Frontal cortex (tissue), 4 donors: ENCODE data around the gene TMEM42. TPM values are rescaled to one million over a fixed set of nuclear protein-coding genes. Genes with fewer than 3 reads are reported as not detected.
"Not testable (repeated sequence)": the region's sequence is repeated elsewhere in the genome, so short reads cannot be mapped to it uniquely, and the experiment has no call there.

Experiments
- DNase-seq, 2 donors: peaks; one replicate each; pipeline ENCODE4 v3.0.0; 2012; ENCODE audit warnings: low spot score in 2 of 2
- FAIRE-seq: peaks from 2 replicates; lab custom pipeline; 2012; peaks lifted over from hg19 to GRCh38; lab: Jason Lieb, UNC
- total RNA-seq: library from RNA; depleted of rRNA; stranded (reverse); fragments of >200 nt; gene quantifications from one replicate; pipeline ENCODE4 v1.2.3, GENCODE V29; 2014
- donor health status: control.
- donor health status: control.
- donor health status: control.

Gene TMEM42
- 5.3 TPM for total RNA-seq

DNA sequence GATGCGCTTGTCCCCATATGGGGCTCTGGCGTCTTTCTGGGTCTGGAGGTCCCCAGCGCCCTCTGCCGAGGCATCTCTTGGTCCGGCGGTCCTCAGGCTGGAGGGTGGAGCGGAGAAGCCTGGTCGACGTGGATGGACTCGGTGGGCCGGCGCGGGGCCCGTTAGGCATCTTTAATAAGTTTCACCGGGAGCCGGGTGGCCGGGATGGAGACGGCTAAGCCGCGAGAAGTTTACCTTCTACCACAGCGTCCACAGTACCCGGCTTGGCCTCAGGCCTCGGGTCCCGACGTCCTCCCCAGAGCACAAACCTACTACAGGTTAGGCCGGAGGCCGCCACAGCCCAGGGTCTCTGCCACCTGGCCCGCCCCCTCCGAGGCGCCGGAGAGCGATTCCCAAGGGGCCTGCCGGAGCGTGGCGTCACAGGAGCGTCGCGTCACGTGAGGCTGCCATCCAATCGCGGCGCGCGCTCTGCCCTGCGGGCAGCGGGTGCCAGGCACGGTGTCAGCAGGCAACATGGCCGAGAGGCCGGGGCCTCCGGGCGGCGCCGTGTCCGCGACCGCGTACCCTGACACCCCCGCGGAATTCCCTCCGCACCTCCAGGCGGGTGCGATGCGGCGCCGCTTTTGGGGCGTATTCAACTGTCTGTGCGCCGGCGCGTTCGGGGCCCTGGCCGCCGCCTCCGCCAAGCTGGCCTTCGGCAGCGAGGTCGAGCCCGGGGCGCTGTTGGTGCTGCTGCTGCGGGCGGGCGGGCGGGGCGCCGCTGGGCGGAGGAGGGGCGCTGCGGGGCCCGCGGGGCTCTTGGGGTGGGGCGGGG, at the start of gene TMEM42:
Gene TMEM42, plus strand, starts transcription at position 501 of the 814 bp plus-strand sequence. Its CDS starts 13 bp downstream, at position 514.
- FAIRE-seq, result no peak
- peak; percentile 97 for DNase-seq

DNA sequence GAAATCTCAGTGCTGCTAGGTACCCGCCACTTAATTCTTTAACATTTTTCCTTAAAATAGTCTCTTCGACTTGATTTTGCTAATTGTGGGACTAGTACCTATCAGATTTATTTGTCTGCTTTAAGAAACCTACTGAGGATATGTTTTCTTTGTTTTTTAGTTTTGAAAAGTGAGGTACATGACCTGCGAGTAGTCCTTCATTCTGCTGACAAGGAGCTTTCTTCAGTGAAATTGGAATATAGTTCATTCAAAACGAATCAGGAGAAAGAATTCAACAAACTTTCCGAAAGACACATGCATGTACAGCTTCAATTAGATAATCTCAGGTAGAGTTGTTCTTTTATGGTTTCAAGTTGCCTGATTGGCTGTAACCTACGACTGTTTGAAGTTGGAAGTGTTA, 47.0 kb upstream of the TMEM42 start:
- DNase-seq (no peak), FAIRE-seq (no peak)

DNA sequence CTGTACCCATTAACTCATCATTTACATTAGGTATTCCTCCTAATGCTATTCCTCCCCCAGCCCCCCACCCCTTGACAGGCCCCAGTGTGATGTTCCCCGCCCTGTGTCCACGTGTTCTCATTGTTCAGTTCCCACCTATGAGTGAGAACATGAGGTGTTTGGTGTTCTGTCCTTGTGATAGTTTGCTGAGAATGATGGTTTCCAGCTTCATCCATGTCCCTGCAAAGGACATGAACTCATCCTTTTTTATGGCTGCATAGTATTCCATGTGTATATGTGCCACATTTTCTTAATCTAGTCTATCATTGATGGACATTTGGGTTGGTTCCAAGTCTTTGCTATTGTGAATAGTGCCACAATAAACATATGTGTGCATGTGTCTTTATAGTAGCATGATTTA, 45.4 kb upstream of the TMEM42 start:
- not testable (repeated sequence) for FAIRE-seq, DNase-seq

DNA sequence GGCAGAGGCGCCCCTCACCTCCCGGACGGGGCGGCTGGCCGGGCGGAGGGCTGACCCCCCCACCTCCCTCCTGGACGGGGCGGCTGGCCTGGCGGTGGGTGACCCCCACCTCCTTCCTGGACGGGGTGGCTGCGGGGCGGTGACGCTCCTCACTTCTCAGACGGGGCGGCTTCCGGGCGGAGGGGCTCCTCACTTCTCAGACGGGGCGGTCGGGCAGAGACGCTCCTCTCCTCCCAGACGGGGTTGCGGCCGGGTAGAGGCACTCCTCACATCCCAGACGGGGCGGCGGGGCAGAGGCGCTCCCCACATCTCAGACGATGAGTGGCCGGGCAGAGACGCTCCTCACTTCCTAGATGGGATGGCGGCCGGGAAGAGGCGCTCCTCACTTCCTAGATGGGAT, 40.5 kb upstream of the TMEM42 start:
- not testable (repeated sequence) for DNase-seq, FAIRE-seq

DNA sequence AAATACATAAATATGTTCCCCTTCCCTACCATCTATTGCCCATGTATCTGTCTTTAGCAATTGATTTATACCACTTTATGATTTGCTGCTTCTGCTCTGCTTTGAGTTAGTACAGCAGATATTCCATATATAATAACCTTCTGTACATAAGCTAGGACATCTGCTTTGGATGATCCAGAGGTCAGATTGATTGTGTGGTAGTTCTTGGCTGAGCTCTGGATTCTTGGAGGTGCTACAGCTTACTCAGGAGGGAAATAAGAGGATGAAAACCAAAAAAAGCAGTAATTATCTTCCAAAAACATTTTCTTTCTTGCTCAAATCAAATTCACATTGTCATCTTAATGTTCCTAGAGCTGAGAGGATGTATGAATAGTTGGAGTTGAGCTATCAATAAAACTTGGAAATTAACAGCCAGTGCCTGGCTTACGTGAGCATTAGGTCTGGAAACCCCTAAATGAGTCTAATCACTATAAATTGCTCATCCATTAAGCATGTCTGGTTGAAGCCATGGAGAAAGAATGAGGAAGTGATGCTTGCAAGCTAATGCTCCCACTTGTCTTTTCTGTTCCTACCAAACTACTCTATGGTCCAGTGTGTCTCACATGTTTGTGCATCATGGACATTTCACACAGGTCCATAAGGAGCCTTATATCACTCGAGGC, 36.3 kb upstream of the TMEM42 start:
- DNase-seq (no peak), FAIRE-seq (no peak)

DNA sequence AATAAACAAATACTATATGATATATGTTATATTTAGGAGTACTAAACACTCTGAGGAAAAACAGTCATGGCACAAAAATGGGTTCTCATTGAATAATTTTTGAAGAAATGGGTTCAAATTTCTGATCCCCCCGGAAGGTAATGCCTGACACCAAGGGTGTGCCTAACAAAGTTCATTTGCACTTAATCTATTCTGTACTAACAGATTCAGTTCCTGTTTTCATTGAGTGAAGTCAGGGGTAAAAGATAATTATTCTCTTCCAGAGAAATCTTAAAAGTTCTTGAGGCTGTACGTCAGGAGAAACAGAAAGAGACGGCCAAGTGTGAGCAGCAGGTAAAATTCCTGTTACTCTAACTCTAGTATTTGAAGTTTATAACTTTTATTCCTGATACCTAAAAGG, 34.5 kb upstream of the TMEM42 start:
- no peak for FAIRE-seq
- DNase-seq, result no peak

DNA sequence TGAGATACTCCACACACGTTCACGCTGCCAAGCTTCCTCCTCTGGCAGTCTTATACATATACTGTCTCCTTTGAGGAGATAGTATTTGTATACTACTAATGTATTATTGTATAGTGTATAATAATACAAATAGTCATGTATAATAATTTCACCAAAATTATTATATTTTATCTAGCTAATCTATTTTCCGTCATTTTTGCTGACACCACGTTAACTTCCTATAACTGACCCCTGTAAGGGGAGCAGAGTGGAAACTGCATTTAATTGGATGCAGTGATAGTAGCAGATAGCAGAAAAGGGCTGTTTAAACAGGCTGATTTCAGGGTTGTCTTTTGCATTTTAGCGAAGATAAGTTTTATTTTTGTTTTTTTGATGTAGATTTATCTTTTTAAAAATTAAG, 30.5 kb upstream of the TMEM42 start:
- DNase-seq (no peak), FAIRE-seq (no peak)

DNA sequence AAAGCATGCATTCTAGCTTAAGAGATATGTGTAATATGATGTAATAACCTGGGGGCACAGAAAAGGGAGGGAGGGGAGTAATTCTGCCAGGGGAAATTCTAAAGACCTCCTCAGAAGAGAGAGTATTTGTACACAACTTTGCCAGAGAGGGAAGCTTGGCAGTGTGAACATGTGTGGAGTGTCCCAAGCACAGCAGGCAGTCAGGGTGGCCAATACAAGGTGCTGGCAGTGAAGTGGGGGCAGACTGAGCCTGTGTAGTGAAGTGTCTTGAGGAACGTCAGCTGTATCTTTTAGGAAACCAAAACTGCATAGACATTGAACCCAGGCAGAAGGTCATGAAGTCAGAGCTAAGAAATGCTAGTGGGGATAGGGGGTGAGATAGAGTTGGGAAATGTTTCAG, 29.7 kb upstream of the TMEM42 start:
- no peak for DNase-seq
- FAIRE-seq, result no peak

DNA sequence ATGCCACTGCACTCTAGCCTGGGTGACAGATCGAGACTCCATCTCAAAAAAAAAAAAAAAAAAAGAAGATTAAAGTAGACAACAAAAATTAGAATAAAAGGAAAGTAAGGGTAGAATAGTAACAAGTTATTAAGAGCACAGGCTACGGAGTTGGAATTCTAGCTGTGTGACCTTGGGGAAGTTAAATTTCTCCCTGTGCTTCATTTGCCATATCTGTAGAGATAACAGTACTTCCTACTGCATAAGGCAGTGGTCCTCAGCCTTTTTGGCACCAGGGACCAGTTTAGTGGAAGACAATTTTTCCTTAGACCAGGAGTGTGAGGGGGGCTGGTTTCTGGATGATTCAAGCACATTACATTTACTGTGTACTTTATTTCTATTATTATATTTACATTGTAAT, 28.7 kb upstream of the TMEM42 start:
- FAIRE-seq (no peak), DNase-seq (no peak)

DNA sequence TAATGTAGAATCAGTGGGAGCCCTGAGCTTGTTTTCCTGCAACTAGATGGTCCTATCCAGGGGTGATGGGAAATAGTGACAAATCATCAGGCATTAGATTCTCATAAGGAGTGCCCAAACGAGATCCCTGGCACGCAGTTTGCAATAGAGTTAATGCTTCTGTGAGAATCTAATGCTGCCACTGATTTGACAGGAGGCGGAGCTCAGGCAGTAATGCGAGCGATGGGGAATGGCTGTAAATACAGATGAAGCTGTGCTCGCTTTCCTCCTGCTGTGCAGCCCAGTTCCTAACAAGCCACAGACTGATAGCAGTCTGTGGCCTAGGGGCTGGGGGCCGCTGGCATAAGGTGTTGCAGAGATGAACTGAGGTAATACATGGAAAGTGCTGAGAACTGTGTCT, 28.3 kb upstream of the TMEM42 start:
- FAIRE-seq, result no peak
- no peak for DNase-seq

DNA sequence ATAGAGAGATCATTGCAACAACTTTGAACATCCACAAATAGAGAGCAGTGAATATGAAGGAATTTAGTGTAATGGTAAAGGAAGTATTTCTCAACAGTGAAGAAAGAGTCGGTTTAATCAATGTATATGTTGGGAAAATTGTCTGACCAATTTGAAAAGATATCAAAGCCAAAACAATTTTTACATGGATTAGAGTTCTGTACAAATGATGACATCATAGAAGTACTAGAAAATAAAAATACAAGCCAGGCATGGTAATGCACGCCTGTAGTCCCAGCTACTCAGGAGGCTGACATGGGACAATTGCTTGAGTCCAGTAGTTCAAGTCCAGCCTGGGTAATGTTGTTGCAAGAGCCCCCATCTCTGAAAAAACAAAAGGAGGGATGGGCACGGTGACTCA, 26.0 kb upstream of the TMEM42 start:
- FAIRE-seq, result no peak
- DNase-seq, result no peak

DNA sequence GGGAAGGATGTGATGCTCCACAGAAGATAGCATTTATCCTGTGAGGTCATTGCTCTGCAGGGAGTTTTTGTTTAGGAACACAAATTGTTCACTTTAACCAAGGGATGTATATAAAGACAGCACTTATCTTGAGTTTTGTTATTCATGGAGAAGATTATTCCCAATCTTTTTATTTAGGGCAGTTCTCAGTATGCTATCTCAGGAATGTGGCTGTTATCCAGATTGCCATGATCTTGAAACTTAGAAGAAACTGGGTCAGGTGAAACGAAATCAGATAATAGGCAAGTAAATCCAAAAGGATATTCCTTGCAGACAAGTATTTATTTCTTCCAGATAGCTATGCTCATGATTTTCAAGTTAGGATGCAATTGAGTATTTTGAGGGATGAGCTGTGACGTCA, 19.3 kb upstream of the TMEM42 start:
- DNase-seq, result no peak
- FAIRE-seq, result no peak

DNA sequence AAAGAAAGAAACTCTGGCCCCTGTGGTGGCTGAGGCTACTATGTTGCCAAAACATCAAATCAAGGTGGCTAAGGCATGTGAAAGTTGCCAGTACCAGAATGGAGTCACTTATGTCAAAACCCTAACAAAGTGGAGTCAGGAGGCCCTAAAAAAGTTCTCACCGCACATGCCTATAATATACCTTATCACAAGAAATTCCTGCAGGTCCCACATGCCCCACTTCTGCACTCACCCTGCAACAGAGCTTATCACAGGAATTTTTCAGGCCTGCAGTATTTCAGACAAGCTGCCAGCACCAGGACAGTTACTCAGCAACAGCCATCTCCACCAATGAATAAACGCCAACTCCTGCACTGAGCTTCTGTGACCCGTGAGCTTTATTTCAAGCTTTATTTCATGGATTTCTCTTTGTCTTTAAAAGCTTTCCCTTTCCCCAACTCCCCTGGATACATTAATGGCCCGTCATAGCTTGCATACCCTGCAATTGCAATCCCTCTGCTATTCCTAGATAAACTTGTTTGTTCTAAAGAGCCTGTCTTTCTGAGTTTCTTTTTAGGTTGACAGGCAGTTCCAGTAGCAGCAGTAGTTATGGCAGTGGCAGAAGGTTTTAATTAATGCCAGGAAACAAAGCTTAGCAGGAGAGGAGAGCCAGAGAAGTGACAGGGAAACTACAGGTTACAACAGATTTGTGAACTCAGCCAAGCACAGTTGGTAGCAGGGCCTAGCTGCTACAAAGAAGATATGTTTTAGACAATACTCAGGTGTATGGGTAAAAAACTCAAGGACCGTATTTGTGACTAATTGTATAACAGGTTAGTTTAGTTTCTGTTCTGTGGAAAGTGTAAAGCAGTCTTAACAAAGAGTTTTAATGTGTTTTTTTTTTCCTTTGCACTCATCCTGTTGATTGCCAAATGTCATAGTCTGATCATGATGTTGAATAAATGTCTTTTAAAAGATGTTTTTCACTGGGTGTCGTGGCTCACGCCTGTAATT, 15.9 kb upstream of the TMEM42 start:
- no peak for DNase-seq
- FAIRE-seq, result no peak

DNA sequence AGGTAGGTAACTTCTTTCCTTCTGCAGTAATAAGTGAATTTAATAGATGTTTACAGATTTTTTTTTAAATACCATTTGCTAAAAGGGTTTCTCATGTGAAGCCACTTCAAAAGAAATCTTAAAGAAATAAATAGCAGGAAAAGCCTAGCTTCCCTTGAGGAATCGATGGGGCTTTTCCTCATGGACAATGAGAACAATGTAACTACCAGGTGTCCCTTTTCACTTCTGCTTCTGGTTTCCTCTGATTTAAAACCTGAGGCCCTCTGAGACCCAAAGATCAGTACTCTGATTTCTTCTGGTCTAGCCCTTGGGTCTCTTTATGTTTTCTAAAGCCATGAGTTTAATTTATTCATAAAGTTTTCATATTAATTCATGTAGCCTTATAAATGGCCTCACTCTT, 13.1 kb upstream of the TMEM42 start:
- FAIRE-seq, result no peak
- no peak for DNase-seq

DNA sequence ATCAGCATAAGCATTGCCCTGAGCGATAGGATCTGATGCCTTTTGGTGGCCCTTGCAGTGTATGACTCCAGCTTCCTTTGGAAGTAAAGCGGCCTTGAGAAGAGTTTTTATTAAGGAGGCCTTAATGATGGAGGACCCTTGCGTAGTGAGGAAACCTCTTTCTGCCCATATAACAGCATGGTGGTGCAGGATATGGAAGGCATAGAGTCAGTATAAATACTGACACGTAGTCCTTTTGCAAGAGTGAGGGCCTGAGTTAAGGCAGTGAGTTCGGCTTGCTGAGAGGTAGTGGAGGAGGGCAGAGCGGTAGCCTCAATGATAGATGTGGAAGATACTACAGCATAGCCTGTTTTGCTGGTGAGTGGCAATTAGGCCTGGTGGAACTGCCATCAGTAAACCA, 5.0 kb upstream of the TMEM42 start:
- not testable (repeated sequence) for FAIRE-seq, DNase-seq

DNA sequence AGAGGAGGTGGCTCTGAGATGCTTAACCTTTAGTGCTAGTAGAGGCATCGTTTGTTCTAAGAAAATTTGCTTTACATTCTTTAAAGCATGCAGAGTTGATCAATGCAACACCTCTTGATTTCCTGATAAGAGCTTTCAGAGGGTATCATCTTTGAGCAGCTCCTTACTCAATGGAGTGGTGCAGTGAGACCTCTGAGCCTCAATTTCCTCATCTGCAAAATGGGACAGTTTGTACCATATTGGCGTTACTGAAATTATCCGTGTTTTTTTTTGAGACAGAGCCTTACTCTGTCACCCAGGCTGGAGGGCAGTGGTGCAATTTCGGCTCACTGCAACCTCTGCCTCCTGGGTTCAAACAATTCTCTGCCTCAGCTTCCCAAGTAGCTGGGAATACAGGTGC, 1.6 kb upstream of the TMEM42 start:
- no peak for FAIRE-seq
- no peak for DNase-seq

DNA sequence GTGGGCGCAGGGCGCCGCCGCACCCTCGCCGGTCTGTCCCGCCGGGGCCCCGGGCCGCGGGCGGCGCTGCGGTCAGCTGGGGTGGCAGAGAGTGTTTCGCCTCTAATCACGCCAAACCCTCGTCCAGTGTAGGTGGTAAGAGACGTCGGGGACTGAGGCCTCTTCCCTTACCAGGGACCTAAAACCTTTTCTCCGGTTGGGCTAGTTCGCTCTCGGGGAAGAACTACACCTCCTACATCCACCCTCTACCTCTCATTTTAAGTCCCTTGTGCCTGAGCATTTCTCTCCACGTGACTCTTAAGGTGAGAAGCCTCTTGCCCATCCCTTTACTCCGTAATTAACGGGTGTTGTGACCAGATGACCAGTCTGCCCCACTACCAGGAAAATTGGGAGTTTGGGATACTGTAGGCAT, 520 bp downstream of the TMEM42 start:
- DNase-seq, result no peak
- FAIRE-seq, result no peak

DNA sequence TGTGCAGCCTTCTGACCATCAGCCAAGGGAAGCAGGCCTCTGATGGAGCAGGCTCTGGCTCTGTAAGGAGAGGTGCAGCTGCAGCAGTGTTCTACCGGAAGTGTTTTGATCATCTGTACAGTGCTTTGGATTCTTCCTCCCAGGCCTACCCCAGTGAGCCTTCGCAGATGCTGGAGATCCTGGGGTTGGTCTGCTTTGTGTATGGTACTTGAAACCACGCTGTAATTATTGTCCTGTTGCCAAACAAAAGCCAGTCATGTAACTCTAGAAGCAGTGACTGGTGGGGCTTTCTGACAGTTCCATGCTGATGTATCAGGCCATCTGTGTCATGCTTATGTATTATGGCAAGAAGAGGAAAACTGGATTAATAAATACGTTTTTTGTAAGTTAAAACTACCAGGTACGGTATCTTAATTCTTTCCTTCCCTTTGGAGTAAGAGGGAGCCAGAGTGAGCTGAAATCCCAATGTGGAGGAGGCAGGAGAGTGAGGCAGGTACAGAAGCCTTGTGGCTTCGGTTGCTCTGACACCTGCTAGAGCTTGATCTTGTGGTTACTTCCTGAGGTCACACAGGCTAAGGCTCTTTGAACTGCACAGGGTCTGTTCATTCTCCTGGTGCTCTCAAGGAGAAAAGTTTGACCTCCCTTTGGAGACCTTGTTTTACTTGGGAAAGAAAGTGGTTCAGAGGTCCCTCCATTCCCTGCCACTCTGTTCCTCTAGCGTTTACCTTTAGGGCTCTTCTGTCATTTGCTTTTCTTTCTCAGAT, 3.7 kb downstream of the TMEM42 start:
- FAIRE-seq, result no peak
- no peak for DNase-seq

DNA sequence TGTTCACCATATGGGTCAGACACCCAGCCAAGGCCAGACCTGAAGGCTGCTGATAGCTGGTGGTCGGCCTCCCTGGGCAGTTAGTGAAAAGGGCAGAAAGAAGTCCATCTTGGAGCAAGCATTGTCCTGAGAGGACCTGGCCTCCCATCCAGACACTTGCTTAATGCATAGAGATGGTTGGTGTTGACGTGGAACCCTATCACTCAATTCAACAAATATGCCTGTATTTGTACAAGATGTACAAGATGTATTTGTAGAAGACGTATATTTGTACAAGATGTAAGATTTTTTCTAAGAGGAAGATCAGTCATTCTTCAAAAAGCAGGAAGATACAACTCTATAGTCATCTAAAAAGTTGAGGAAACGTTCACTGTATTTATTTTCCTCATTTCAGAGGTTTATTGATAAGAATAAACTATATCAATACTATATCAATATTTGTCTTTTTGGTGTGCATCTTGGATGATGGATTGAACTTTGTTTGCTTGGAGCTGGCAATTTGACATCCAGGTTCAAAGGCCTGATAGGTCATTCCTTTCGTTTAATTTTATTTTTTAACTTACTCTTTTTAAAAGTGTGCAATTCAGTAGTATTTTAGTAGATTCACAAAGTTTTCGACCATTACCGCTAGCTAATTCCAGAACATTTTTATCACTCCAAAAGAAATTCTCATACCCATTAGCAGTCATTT, 5.9 kb downstream of the TMEM42 start:
- FAIRE-seq (no peak), DNase-seq (no peak)
